ENCODE data around the gene ONECUT2.

The ONECUT2 gene

DNA sequence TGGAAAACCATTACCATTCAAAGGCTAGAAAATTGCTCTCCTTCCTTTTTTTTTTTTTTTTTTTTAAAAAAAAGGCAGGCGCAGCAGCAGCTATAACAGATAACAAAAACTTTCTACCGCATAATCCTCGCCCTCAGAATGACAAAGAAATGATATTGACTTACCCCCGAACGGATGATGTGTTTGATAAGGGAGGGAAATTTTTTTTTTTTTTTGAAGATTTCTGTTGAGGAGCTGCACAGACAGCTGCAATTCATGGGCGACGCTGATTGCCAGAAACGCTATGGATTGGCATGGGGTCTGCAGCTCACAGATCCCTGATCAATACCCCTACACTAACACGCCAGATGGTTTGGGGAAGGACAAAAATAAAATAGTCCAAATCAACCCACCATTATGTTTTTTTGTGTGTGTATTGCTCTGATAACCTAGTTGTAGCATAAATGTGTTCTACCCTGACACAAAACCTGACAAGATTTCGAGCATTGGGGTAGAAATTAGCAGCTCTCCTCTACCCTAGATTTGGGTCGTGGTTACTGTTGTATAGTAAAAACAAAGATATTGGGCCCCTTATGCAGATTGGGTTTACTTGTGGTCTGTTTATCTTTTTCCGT, 3.6 kb upstream of the ONECUT2 start:
- DNase-seq, result no peak

DNA sequence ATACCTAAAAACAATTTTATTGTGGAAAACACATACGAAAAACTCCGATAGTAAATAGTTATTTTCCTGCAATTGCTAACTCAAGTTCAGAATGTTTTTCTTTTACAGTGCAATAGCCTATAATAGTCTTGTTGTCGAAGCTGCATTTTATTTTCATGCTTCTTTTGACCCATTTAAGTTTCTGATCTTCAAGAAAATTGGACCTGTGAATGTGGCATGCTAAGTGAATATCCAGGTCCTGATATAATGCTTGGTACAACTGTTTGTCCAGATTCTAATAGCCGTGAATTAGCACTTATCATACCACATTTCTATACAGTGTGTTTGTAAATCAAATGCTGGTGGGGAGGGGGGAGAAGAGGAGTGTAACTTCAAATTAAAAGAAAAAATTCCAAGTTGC, 3.0 kb upstream of the ONECUT2 start:
- no peak for DNase-seq

DNA sequence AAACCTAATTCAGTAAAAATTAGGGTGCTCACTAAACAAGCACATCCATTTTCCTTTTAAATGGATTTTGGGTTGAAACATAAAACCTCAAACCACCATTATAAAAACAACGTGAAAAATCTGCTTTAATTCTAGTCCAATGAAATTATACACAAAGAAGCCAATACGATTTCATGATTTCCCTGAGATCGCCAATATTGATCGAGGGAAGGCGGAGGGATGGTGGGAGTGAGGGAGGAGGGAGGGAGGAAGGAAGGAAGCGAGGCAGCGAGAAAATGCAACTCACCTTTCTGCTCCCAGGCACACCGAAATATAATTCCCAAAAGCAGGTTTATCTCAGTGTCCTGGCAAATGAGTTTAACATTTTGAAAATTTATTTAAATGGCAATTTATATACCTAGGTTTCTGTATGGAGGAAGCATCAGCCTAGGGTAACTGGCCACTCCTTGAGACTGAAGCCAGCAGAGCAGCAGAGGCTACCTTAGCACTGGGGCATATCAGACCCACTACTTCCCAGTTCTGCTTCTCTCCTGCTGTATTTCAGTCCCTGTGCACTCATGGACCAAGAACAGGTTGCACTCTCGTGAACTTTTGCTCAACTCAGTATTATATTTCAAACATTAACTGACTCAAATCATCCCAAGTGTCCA, 2.3 kb upstream of the ONECUT2 start:
- no peak for DNase-seq

DNA sequence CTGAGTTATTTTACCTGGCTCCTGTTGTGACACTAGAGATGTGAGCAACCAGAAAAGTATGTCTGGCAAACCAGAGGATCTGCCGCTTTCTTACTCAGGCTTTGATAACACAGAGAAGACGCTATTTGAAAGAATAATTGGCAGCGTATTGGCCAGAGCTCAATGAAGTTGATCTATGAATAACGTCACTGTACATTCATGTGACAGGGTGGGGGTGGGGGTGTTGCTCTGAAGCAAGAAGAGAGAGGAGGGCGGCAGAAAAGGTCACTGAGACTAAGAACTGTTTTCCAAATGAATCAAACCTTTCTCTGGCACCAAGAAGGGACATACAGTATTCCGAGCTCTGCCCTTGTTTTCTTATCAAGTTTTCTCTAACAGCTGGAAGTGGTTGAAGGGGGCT, 1.7 kb upstream of the ONECUT2 start:
- no peak for DNase-seq

DNA sequence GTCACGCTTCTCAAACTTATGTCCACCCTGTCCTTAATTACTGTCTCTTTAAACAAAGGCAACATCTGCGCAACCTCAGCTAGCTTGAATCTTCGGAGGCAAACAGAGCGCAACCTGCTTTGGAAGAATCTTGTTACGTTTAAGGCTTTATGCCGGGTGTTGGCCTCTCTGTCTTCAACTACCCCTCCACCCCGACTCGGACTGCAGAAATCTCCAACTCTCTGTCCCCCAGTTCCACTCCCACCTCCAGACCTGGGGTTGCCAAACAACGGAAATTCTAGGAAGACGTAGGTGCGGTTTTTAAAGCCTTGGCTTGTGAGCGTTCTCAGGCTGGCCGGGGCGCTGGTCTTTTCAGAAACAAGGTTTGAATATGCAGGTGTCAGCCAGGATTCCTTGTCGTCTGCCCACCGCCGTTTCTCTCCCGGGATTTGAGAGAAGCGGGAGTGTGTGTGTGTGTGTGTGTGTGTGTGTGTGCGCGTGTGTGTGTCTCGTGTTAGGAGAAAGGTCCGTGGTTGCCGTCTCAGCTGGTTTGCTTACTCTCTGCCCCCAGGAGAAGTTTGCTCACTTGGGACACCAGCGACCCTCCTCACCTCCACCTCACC, 1.1 kb upstream of the ONECUT2 start:
- DNase-seq, result peak; percentile 45

DNA sequence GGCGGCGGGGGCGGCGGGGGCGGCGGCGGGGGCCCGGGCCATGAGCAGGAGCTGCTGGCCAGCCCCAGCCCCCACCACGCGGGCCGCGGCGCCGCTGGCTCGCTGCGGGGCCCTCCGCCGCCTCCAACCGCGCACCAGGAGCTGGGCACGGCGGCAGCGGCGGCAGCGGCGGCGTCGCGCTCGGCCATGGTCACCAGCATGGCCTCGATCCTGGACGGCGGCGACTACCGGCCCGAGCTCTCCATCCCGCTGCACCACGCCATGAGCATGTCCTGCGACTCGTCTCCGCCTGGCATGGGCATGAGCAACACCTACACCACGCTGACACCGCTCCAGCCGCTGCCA, 644 bp downstream of the ONECUT2 start:
- DNase-seq, result no peak

DNA sequence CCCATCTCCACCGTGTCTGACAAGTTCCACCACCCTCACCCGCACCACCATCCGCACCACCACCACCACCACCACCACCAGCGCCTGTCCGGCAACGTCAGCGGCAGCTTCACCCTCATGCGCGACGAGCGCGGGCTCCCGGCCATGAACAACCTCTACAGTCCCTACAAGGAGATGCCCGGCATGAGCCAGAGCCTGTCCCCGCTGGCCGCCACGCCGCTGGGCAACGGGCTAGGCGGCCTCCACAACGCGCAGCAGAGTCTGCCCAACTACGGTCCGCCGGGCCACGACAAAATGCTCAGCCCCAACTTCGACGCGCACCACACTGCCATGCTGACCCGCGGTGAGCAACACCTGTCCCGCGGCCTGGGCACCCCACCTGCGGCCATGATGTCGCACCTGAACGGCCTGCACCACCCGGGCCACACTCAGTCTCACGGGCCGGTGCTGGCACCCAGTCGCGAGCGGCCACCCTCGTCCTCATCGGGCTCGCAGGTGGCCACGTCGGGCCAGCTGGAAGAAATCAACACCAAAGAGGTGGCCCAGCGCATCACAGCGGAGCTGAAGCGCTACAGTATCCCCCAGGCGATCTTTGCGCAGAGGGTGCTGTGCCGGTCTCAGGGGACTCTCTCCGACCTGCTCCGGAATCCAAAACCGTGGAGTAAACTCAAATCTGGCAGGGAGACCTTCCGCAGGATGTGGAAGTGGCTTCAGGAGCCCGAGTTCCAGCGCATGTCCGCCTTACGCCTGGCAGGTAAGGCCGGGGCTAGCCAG, 1.2 kb downstream of the ONECUT2 start:
- peak; percentile 47 for DNase-seq

DNA sequence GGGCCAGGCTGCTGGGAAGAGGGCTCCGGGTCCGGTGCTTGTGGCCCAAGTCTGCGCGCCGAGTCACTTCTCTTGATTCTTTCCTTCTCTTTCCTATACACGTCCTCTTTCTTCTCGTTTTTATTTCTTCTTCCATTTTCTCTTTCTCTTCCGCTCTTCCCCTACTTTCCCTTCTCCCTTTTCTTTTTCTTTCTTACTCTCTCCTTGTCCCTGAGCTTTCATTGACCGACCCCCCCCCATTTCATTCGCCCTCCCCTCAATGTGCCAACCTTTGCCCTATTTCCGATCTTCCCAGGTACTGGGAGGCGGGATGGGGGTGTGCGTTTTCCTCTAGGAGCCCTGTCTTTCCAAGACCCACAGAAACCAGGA, 1.8 kb downstream of the ONECUT2 start:
- peak; percentile 47 for DNase-seq

DNA sequence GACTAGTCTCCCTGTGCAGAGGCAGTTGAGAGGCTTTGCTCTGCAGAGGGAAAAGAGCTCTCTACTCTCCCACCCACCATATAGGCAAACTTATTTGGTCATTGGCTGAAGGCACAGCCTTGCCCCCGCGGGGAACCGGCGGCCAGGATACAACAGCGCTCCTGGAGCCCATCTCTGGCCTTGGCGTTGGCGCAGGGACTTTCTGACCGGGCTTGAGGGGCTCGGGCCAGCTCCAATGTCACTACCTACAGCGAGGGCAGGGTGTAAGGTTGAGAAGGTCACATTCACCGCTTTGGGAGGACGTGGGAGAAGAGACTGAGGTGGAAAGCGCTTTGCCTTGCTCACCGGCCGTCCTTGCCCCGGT, 2.2 kb downstream of the ONECUT2 start:
- peak; percentile 52 for DNase-seq

DNA sequence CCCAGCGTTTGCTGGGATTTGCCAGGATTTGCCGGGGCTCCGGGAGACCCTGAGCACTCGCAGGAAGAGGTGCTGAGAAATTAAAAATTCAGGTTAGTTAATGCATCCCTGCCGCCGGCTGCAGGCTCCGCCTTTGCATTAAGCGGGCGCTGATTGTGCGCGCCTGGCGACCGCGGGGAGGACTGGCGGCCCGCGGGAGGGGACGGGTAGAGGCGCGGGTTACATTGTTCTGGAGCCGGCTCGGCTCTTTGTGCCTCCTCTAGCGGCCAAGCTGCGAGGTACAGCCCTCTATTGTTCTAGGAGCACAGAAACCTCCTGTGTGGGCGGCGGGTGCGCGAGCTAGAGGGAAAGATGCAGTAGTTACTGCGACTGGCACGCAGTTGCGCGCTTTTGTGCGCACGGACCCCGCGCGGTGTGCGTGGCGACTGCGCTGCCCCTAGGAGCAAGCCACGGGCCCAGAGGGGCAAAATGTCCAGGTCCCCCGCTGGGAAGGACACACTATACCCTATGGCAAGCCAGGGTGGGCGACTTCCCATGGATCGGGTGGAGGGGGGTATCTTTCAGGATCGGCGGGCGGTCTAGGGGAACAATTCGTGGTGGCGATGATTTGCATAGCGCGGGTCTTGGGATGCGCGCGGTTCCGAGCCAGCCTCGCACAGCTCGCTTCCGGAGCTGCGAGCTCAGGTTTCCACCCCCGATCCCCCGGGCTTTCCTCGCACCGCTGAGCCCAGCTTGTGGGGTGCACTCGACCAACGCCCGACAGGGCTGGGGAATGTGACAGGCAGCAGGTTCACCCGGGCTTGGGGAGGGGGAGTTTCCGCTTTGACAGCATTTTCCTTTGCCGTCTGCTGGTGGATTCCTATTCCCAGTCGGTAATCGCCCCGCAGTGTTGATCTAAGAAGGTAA, 2.8 kb downstream of the ONECUT2 start:
- peak; percentile 93 for DNase-seq

DNA sequence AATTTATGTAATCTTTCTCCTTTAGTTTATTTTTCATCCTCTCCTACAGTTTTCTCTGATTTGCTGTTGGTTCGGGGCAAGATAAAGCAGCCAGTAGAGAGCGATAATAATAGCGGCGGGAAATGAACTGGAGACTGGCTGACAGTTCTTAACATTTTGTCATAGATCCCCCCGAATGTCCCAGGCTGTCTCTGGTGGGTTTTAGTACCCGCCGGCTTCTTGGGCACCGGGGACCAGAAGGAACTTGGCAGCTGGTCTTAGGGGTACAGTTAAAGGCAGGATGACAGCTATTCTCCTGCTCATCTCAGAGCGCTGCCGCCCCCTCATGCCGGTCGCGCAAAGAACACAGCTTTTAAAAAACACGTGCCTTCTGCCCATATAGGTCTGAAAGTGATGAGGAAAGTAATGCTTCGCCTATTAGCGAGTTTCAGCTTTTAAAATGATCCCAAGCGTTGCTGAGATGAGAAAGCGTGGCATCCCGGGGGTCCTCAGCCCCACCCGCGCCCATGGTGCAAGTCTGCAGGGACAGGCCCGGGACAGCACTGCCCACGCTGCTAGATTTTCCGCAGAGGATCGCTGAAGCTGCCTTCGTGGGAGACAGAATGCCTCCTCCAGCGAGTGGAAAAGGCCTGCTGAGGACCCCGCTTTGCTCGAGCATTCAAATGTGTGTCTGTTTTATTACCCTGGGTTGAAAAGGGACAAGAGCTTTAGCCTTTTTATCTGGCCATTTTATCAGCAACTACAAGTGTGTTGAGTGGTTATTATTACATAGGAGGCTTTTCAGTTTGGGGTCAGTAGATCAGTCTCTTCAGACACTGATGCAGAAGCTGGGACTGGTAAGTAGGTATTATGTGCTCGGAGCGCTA, 3.8 kb downstream of the ONECUT2 start:
- DNase-seq, result peak; percentile 48

DNA sequence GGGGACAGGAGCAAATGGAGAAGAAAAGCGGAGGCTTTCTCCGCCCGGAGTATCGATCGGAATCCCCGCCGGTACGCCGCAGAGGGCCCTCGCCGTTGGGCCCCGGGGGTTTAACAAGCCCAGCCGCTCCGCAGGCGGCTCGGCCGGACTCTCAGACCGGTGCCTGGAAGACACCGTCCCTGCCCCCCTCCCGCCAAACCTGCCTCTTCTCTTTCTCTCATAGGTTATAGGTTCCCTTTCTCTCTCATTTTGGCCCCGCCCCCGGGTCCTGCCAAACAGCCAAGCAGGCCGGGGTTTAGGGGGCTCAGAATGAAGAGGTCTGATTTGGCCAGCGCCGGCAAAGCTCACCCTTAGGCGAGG, 4.4 kb downstream of the ONECUT2 start:
- no peak for DNase-seq

DNA sequence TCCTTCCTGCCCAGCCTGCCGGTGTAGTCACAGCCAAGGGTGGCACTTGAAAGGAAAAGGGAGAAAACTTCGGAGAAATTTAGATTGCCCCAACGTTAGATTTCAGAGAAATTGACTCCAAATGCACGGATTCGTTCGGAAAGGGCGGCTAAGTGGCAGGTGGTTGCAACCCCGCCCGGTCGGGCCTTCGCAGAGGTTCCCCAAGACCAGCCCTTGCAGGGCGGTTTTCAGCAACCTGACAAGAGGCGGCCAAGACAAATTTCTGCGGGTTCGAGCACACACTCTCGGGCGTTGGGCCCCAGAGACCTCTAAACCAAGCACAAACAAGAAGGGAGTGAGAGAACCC, 4.8 kb downstream of the ONECUT2 start:
- no peak for DNase-seq

DNA sequence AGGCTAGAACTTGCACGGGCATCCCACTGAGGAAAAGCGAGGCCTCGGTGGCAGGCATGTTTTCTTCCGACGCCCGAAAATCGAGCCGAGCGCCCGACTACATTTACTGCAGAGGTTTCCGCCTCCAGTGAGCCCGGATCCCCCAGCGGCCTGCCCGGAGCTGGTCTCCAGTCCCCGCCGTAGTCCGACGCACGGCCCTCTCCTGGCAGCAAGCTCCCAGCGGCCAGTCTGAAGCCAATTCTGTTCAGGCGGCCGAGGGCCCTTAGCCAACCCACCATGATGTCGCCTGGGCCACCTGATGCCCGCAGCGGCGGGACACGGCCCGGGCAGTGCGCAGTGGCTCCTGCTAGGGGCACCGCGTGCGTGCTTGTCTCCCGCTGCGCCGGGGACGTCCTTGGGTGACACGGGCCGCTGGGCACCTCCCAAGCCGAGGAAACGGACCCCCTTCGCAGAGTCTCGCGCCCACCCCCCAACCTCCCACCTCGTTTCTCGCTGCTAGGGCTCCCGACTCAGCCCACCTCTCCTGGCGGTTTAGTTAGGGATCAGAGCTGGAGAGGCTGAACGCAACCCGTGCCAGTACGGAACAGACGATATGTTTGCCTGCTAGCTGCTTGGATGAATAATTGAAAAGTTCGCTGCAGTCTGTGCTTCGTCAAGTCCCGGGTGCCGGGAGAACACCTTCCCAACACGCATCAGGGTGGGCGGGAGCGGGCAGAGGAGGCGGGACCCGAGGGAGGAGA, 5.3 kb downstream of the ONECUT2 start:
- no peak for DNase-seq

DNA sequence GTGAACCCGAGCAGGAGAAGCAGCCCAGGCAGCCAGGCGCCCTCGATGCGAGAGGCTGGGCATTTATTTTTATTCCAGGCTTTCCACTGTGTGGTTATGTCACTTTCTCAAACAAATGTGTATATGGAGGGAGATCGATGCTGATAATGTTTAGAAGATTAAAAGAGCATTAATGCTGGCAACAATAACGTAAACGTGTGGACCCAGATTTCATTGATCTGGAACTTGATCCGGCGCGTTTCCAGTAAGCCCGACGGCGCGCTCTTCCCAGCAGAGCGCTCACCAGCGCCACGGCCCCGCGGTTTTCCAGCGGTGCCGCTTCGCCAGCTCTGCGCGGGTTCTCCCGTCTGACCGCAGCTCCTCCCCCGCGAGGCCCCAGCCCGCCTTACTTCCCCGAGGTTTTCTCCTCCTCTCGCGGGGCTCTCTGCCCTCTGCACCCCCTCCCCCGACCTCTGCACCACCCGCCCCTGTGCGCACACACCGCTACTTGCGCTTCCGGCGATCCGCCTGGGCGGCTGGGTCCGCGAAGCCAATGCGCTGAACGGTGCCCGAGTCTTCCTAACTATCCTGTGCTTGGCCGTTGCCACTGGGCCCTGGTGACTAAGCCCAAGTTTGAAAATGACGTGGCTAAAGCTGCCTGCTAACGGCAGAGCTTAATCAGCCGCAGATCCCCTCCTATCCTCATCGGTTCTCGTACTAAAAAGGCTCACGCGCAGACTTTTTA, 6.1 kb downstream of the ONECUT2 start:
- no peak for DNase-seq

DNA sequence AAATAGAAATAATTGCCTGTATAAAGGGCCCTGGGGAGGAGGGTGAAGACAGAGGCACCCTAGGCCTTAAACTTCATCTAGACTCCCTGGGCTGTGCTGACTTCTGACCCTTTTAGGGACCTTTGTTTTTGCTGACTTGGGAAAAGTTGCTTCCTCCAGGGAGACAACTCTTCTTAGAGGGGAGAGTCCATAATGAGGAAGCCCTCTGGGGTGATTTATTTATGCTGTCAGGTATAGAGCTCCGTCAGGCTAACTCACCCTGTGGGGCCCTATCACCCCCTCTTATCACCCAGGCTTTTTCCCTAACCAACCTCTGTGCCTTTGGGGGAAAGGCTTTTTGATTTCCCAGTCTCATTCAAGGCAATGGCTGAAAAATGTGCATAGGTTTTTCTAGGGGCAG, 8.1 kb downstream of the ONECUT2 start:
- no peak for DNase-seq

DNA sequence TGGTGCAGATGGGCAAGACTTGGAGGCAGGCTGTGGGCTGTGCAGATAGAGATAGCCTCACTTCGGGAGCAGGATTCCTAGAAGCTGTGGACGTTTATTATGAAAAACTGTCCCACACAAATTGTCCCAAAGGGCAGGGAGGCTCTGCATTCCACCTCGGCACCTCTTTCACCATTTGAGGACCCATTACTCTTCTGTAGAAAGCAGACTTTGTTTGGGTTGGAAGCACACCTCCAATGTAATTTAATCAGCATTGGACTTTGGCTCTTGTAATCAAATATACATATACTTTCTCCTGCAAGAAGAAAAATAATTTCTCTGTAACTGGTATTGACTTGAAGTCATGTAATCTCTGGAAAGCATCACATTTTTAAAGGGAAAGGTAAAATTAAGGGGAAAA, 8.5 kb downstream of the ONECUT2 start:
- DNase-seq, result no peak

DNA sequence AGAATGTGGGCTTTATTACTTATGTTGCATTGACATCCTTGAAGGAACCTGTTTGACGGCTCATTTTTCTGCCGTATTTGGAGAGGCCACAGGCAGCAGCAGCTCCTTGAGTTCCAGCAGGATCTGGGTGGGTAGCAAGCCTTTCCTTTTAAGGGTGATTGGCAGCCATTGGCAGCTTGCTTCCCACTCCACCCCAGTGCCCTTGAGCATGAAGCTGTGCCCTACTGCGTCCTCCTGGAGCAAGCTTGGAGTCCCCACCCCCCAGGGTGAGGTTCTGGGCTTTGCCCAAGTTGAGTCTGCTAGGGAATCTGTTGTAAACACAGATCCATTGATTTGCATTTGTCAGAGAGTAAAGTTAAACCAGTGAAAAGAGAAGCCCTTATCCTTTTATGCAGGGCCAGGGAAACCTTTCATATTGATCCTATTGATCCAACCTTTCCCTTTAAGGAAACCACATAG, 9.2 kb downstream of the ONECUT2 start:
- DNase-seq, result no peak

DNA sequence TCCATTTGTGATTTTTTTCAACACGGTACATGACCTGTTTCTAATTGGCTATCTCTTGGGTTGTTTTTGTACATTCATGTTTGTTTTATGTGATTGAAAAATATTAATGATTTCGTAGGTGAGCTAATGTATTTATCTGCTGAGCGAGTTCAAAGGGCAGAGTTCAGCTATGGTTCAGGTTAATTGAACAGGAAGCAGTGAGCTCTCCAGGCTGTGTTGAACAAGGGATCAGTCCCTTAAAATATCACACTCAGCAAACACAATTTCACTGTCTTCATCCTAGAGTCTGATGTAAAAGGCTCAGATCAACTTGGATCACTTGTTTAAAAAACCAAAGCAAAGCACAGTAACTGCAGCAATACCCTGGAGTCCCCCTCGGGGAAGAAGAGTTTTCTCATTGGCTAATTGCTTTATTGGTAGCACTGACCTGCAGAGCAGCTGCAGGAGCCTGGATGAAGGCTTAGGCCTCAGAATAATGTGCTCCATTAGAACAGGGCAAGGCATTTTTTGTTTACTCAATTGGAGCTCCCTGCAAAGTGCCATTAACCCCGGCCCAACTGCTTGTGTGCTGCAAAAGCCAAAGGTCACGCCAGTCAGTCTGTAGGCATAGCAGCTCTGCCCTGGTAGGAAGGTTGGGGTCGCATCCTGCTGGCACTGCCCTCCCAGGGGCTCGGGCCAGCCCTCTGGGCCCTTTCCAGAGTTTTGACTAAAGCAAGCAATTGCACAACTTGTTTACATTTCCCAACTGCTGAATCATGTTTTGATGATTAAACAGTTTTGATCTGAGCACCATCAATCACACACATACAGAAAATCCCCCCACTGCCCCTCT, 10.5 kb downstream of the ONECUT2 start:
- peak; percentile 49 for DNase-seq

DNA sequence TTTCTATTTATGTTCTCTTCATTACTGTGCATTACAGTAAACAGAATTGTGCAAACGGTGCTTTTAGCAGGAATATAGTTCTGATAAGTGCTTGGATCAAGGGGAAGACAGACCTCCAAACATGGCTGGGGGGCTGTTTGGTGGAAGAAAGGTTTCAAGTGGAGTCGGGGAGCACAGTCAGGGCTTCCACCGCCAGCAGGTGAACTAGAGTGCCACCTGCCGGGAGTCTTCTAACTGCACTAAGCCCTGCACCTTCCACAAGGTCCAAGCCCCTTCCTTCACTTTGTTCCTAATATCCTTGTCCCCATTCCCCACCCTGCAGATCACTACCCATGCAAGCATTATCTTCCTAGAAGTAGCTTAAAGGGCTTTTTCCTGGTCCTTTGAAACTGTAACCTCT, 11.1 kb downstream of the ONECUT2 start:
- peak; percentile 43 for DNase-seq
